SH-SY5Y (cell line): Measurements from ENCODE around the gene SCEL.

Source experiments
- GATA2 ChIP-seq: IDR thresholded peaks from 2 replicates; pipeline ENCODE4 v1.6.1; 2011; ENCODE audit warnings: mild to moderate bottlenecking, low read depth, low read length
- GATA3 ChIP-seq: IDR thresholded peaks from 2 replicates; pipeline ENCODE4 v1.6.1; 2011; ENCODE audit warnings: low read depth, mild to moderate bottlenecking, low read length, moderate library complexity

SCEL gene

DNA sequence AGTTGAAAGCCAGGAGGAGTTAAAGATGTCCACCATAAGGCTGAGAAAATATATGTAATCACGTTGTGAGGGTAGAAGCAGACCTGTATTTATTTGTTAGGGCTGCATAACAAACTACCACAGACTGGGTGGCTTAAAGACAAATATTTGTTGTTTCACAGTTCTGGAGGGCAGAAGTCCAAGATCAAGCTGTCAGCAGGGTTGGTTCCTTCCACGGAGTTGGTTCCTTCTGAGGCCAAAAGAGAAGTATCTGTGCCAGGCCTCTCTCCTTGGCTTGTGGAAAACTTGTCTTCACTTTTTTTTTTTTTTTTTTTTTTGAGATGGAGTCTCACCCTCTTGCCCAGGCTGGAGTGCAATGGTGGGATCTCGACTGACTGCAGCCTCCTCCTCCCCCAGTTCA lies 88.3 kb downstream of the SCEL start:
- no peak for TF ChIP-seq GATA2
- TF ChIP-seq GATA3: no peak

DNA sequence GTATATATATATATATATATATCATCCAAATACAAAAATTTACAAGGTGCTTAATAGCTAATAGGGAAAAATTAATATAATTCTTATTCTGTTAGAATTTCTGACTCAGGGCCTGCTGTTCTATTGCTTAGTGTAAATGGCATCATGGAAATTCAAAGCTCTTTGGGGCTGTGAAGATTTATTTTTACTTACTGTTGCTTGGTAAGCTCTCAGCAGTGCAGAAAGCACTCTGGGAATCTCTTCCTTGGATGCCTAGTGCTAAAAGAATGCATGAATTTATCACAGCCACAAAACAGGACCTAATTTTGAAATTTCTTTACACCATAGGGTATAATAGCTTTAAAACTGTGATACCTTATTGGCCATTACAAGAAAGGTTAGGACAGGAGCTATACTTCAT lies 92.7 kb downstream of the SCEL start:
- TF ChIP-seq GATA2 (no peak), GATA3 (no peak)

DNA sequence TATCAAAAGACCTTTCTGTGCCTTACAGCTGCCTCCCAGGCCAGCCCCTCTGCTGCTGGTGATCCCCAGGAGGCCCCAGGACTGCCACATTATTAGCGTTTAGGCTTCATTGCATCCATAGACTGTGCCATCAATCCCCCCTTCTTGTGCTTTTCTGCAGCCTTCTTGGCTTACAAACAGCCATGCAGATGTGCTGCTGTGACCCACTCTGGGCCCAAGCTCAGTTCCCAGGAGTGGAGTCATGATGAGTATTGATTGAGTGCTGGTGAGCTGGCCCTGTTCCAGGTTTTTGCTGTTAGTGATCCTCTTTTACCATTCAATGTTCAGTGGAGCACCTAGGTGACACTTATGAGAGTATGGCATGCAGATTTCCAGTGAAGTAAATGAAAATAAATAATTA lies 102.1 kb downstream of the SCEL start:
- TF ChIP-seq GATA3: no peak
- no peak for TF ChIP-seq GATA2

DNA sequence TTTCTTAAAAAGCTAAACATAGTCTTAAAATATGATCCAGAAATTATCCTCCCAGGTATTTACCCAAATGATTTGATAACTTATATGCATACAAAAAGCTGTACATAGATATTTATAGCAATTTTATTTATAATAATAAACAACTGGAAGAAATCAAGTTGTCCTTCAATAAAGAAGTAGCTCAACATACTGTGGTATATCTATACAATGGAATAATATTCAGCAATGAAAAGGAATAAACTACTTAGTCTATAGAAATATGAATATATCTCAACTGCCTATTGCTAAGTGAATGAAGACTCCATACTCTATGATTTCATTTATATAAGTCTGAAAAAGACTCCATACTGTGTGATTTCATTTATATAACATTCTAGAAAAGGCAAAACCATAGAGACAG lies 114.9 kb downstream of the SCEL start:
- TF ChIP-seq GATA3: no peak
- TF ChIP-seq GATA2: no peak

DNA sequence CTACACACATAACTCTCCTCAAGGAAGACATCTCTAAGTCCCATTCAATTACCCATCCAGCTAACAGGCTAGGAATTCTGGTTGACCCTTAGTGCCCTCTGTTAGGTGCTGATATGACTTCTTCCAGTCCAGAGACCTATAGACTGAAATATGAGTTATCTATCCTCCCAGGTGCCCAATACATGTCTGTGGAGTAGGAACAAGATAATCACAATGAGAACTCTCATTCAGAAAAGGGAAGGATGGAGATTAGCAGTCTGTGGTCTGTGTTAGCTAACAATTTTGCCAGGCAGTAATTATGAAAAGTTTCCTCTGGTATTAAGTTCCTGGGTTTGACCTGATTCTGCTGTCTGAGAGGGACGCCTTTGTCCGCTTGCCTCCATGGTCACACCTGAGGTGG lies 117.8 kb downstream of the SCEL start:
- TF ChIP-seq GATA2 (no peak), GATA3 (no peak)

DNA sequence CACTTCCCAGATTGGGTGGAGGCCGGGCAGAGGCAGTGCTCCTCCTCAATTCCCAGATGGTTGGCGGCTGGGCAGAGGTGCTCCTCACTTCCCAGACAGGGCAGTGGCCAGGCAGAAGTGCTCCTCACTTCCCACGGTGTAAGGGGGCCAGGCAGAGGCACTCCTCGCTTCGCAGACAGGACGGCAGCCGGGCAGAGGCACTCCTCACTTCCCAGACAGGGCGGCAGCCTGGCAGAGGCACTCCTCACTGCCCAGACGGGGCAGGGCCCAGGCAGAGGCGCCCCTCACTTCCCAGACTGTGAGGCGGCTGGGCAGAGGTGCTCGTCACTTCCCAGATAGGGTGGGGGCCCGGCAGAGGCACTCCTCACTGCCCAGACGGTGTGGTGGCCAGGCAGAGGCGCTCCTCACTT lies 125.3 kb downstream of the SCEL start:
- TF ChIP-seq GATA2: no peak
- no peak for TF ChIP-seq GATA3

DNA sequence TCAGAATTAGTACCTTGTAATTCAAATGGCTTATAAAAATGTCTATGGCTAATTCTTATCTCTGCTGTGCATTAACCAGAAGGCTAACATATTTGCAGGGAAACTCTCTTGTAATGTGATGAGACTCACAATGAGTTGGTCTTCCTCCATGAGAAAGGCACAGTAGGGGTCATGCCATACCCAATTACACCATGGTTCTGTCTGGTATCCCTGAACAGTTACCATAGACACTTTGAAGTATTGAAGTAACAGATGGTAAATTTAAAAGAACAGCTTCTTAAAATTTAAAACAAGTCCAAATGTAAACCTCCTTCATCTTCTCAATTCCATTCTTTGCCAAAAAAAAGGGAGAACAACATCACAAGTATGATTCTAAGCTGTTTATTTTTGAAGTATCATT lies 139.3 kb downstream of the SCEL start:
- TF ChIP-seq GATA2 (no peak), GATA3 (no peak)

DNA sequence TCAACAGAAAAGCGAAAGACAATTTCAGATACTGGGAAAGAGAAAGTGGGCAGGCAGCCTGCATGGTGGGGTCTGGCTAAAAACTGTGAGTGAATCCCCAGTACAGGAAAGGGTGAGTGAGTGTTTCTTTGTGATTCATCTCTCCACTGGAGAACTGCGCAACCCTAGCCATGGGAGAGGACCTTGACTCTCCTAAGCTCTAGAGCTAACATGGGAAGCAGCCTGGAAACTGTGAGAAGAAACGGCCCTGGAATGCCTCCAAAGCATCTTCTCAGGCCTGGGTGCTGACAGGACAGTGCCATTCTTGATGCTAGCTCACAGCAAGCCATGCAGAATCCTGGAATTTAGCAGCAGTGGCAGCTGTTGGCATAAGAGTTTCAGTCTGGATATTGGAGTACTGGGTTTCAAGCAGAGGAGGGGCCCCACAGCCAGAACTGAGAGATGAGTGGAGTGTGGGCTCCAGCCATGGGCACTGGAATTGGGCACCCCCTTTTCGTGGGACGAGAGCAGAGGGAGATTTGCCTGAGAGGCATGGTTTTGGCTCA lies 143.3 kb downstream of the SCEL start:
- no peak for TF ChIP-seq GATA3
- no peak for TF ChIP-seq GATA2

DNA sequence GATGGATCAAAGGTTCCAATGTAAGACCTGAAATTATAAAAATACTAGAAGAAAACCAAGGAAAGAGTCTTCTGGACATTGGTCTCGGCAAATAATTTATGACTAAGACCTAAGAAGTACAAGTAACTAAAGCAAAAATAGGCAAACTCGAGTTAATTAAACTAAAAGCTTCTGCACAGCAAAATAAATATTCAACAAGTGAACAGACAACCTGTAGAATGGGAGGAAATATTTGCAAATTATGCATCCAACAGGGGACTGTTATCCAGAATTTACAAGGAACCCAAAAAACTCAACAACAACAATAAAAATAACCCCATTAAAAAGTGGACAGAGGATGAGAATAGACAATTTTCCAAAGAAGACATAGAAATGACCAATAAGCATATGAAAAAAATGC lies 152.3 kb downstream of the SCEL start:
- TF ChIP-seq GATA2: no peak
- no peak for TF ChIP-seq GATA3

DNA sequence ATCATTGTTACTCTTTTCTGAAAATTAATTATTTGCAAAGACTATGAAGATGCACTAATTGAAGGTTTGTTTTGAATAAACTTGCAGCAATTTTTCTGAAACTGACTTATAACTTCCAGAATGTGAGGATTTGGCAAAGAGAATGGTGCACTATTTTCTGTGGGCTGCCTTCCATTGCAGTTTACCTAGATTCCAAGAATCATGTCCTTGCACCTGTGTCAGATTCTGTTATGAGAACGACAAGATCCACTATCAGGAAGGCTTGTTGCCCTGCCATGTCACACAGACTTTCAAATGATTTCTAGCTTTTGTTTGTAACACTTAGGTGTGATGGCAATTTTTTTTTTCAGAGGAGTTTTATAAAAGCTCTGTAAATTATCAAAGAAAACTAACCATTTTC lies 156.4 kb downstream of the SCEL start:
- TF ChIP-seq GATA3: no peak
- TF ChIP-seq GATA2: no peak

DNA sequence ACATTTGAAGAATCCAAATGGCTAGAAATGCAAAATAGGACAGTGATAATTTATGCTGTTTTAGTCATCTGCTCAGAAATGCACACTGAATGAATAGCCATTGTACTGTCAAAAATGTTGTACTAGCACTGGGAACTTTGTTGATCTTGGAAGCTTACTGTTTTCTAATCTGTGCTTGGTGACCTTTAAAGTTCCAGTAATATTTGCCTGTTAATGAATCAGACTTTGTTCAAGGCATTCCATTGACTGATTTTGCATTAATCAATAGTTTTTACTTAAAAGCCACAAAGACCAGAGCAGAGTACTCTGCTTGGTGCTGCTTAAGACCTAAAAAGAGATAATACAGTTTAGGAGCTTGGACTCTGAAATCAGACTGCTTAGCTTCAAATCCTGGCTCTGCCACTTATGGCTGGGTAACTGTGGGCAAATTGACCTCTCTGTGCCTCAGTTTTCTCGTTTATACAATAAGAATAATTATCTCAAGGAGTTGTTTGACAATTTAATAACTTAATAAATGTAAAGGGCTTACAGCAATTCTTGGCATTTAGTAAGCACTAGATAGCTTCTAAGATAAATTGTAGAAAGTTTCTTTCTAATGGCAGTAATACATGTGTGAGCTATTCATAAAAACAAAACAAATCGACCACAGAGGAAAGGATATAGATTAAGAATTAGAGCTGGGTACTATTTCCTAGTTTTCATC lies 157.4 kb downstream of the SCEL start:
- TF ChIP-seq GATA2 (no peak), GATA3 (no peak)

DNA sequence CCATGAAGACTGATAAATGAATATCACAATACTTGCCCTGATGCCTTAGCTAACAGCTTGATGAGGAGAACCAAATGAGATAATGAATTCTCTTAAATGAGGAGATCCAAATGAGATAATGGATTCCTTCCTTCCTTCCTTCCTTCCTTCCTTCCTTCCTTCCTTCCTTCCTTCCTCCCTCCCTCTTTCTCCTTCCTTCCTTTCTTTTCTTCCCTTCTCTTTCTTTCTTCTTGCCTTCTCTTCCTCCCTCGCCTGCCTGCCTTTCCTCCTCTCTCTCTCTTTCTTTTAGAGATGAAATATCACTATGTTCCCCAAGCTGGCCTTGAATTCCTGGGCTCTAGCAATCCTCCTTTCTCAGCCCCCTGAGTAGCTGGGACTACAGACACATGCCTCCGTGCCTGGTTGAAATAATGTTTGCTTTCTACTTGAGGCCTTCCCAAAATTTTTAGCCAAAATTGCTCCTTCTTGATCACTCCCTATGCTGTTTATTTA lies 158.0 kb downstream of the SCEL start:
- TF ChIP-seq GATA3 (no peak), GATA2 (no peak)
